TTC549 (cell line): ENCODE measurements around the gene IRAK4.

Experiments
- FAIRE-seq: peaks from 2 replicates; lab custom pipeline; 2012; peaks lifted over from hg19 to GRCh38; lab: Jason Lieb, UNC

Gene IRAK4

DNA sequence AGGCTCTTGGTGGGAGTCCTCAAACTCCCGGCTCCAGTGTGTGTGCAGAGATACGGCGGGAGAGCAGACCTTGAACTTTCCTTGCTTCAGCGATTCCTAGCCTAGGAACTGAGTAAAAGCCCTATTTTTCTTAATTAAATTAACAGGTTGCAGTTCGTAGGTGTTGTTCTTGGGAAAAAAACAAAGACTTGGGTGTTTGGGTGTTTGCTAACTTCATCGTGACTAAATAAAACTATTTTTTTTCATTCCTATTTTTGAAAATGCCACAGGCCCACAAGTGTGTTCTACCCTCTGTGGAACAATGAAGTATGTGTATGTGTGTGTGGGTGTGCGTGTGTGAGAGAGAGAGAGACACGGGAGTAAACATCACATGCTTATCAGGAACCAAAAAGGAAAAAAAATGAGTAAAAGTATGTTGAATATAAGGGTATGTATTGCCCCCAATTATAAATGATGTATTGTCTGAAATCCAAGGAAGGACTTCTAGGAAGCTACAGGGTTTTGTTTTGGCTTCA is 77.8 kb downstream of the IRAK4 start:
- FAIRE-seq: no peak
